T-helper 2 cell (primary cell): ENCODE results near the gene ZNF606.
A peak's percentile ranks its signal among the peaks of the same experiment; 100 is the strongest.

Experiments
- DNase-seq, 5 experiments: peaks; one replicate each; pipeline versions ENCODE4 v3.0.0 to v3.0.0-alpha.2; 2012 to 2022
- total RNA-seq, 2 donors: gene quantifications; one replicate each; lab custom pipeline; 2026; lab: John Stamatoyannopoulos, UW

Gene ZNF606
- 6.9 to 13.9 reads per million in 2 donors for total RNA-seq

DNA sequence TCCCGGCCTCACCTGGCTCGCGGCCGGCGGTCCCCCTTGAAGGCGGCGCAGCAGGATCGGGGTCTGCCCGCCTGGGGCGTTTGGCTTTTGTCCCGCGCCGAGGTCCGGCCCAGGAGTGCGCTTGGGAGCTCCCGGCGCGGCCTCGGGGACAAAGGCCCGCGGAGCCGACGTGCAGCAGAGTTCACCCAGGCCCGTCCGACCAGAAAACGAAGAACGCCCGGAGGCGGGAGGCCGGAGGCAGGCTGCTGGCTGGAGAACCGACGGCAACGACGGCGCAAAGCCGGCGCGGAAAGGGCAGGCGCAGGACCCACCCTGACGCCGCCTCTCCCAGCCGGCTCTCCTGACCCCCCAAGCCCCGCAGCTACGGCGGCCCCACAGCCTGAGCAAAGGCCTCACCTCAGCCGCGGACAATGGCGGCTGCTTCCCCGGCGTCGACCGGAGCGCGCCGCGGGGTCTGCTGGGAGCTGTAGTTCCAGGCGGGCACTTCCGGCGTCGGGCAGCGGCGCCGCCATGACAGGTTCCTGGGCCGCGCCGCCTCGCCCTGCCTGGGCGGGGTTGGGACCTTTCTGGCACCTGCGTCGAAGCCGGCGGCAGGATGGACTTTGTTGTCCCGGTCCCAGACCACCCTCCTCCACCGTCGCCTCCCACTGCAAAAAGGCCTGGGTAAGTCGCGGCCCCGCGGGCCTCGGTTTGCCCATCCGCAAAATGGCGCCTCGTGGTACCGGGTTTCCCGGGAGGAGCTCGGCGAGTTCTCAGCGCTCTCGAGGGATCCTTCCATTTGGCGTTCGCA is at the start of gene ZNF606:
Gene ZNF606, minus strand, starts transcription at position 437 of the 790 bp plus-strand sequence. CDS start 1,501 bp downstream, outside the sequence.
- peak; percentile 68 to 95 (median 77) for DNase-seq

DNA sequence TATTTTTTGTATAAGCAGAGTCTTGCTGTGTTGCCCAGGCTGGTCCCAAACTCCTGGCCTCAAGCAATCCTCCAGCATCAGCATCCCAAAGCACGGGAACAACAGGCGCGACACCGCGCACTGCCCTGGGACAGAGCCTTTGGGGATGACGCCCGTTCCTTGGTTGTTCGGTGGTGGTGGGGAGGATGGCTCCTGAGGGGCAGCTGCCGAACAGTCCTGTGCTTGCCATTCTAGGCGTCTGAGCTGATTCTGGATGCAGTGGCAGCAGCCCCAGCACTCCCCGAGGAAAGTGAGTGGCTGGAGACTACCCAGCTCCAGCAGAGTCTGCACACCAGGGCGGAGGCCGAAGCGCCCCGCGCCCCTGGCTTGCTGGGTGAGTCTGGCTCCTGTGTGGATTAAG is 49.6 kb upstream of the ZNF606 start:
- no peak for DNase-seq

DNA sequence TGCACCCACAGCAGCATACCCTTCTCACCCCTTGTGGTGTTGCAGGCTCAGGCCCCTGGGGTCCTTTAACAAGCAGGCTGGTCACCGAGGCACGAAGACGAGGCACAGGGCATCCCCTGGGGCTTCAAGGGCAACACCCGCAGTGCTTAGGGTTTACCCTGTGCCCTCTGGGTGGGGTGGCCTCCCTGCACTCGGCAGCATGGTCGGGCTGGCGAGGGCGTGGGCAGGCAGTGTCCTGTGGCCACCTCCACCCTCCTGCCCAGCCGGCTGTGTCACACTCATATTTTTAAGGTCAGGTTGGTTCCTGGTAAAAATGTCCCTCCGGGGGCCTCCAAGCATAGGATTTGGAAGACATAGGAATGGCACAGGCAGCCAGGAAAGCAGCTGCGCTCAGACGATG is 45.1 kb upstream of the ZNF606 start:
- DNase-seq: no peak

DNA sequence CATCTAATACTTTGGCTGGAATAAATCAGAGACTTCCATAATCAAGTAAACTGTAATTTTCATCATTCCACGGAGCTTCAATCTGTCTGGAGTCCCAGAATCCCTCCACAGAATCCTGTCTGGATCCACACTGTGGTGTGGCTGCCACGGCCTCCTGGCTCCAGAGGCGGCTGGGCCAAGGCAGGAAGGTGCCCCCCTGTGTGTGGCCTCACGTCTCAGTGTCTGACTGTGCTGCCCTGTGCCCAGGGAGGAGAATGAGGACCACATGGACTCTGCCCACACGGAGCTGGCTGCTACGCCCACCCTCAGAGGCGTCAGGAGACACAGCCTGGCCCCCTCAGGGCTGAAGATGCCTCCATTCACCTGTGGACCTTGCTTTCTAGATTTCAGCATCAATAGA is 44.2 kb upstream of the ZNF606 start:
- DNase-seq: no peak

DNA sequence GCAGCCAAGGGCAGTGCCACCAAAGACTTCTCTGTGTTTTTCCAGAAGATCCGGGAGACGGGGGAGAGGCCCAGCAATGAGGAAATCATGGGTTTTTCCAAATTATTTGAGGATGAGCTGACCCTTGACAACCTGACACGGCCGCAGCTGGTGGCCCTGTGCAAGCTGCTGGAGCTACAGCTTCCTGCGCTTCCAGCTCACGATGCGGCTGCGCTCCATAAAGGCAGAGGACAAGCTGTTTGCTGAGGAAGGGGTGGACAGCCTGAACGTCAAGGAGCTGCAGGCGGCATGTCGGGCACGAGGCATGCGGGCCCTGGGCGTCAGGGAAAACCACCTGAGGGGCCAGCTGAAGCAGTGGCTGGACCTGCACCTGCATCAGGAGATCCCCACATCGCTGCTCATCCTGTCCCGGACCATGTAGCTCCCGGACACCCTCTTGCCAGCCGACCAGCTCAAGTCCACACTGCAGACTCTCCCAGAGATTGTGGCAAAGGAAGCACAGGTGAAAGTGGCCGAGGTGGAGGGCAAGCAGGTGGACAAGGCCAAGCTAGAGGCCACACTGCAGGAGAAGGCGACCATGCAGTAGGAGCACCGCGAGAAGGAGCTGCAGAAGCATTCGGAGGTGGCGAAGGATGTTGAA is 42.9 kb upstream of the ZNF606 start:
- DNase-seq: no peak

DNA sequence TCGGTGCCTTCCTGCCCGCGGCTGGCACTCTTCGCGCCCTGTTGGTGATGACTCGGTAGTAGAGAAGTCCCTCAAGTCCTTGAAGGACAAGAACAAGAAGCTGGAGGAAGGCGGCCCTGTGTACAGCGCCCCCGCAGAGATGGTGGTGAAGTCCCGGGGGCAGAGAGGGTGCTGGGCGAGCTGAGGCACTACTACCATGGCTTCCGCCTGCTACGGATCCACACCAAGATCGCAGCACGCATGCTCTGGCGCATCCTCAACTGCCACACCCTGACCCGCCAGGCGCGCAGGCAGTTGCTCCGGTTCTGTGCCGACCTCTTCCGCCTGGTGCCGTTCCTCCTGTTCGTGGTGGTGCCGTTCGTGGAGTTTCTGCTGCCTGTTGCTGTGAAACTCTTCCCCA is 42.3 kb upstream of the ZNF606 start:
- DNase-seq: no peak

DNA sequence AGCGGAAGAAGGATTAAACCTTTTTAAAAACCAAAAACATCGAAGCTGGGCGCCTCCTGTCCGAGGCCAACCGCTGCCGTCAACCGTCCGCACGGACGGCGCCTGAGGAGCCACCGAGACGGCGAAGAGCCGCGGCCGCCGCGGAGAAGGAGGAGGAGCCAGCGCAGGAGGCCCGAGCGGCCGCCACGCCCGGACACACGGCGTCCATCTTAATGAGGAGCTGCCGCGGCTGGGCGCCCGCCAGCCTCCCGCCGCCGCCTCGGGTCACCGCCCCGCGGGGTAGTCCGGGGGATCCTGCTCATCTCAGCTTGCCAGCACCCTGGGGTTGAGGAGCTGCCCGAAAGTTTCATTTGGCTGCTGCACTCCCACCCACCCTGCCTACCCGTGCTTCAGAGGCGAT is 41.8 kb upstream of the ZNF606 start:
- no peak for DNase-seq

DNA sequence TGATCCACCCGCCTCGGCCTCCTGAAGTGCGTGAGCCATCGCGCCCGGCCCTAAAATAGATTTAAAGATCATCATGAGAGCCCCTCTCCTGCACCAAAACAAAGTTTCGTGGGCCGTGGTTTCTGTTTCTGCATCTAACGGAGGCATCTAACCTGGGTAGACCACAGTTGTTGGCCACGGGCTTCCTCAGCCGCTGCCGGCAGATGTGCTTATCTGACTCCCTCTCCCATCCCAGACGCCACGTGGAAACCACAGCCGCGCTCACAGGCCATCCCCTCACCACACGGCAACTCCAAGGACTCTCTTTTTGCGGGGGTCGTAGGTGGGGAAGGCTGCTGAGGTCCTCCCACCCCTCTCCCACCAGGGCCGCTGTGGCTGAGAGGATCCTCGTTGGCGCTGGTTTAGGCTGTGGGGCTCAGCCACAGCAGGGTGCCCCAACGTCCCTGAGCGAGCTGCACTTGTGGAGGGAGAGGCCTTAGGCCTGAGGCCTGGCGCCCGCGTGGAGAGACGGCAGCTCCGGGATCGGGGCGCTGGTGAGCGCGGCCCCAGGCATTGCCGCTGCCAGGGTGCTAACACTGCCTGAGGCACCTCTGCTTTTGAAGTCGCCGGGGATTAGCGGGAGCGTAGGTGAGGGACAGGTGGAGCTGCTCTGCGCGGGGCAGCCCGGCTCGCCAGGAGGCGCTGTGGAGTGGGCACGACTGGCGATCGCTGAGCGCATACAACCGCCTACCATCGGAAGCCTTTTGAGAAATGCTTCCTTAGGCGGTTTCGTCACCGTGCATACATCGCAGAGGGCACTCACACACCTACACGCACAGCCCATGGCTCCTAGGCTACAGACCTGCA is 40.1 kb upstream of the ZNF606 start:
- no peak for DNase-seq

DNA sequence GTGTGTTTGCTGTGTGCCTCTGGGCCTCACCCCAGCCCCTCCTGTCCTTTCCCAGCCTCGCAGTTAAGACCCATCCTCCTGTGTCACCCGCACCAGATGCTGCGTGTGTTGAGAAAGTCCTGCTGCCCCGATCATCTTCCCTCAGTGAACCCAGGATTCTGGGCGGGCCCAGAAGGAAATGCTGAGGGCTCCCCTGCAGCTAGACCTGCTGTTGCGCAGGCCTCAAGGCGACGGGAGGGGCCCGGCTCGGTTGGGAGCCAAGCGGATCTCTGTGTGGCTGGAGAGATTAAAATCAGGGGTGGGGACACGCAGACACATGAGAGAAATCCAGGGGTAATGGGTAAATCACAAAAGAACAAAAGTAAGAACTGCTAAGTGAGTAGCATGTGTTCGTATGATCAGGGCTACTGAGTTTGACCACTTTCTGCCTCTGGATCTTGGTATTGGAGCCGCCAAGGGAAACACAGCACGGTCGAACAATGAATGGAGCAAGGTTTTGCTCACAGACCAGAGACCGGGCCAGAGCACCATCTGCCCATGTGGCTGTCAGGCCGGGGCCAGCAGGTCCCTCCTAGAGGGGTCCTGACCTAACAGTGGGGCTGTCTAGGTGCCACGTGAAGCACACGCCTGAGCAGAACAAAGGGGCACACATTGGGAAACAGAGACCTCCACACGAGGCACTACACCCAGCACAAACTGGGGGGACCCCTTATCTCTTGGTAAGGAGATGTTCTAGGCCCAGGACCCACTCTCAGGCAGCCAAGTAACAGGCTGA is 38.3 kb upstream of the ZNF606 start:
- no peak for DNase-seq

DNA sequence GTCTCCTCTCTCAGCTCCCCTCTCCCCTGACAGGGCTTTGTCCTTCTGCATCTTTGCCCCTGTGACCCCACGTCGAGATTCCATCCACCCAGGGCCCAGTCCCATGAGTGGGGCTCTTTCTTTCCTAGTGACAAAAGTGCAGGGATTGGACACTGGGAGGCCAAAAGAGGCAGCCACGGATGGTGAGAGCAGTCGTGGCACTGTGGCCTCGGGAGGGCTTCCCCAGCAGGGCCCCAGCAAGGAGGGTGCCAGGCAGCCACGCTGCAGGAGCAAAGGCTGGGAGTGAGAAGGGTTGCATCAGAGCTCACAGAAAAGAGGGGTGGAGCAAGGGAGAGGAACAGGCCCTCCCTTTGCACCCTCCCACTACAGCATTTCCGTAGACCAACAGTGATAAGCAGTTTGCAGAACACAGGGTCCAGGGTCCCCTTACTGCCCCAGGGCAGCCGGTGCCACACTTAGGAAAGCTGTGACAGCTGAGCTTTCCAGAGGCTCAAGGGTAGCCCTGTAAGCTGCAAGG is 36.1 kb upstream of the ZNF606 start:
- DNase-seq: no peak

DNA sequence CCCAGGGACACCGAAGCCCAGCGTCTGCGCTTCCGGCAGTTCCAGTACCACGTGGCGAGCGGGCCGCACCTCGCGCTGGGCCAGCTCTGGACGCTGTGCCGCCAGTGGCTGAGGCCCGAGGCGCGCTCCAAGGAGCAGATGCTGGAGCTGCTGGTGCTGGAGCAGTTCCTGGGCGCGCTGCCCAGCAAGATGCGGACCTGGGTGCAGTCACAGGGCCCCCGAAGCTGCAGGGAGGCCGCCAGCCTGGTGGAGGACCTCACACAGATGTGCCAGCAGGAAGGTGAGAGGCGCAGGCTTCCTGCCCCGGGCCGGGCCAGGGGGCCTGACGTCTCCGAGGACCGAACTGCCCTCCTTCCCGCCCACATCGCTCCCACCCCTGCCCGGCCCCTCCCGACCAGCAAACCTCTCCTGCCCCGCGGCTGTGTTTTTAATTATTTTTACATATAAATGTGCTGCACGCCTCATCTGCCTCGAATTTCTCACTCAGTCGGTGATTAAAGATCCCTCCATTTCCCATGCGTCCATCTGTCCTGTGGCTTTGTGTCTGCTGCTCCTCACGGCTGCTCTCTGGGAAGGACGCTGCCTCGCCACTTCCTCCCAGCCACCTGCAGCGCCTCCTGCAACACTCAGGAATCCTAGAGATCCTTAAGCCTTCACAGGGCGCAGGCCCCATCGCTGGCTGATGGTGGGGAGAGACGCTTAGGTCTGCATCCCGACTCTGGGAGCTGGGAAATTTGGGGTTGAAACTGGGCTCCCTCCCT is 35.5 kb upstream of the ZNF606 start:
- no peak for DNase-seq

DNA sequence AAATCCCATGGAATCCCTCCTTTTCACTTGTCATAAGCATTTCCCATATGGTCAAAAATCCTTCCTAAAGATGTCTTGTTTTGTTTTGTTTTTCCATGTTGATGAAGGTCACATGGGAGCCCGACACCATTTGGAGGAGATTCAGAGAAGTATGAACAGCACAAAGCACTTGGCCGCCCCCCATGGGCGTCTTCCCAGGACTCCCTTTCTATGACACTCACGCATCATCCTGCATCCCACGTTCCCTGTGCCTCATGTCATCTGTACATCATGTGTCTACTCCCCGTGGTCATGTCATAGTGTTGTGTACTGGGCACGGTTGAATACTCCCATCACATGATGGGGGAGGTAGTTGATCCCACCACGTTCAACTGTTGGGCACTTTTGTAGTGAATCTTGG is 33.2 kb upstream of the ZNF606 start:
- DNase-seq: no peak

DNA sequence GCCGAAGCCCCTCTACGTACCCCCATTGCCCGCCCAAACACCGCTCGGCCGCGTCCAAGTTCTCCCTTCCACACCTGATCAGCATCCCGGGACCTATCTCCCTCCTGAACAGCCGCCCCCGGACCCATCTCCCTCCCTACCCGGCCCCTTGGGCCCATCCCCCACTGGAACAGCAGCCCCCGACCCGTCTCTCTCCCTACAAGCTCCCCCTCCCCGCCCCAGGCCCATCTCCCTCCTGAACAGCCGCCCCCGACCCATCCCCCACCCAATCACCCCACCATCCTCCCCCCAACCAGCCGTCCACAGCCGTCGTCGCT is 31.8 kb upstream of the ZNF606 start:
- no peak for DNase-seq

DNA sequence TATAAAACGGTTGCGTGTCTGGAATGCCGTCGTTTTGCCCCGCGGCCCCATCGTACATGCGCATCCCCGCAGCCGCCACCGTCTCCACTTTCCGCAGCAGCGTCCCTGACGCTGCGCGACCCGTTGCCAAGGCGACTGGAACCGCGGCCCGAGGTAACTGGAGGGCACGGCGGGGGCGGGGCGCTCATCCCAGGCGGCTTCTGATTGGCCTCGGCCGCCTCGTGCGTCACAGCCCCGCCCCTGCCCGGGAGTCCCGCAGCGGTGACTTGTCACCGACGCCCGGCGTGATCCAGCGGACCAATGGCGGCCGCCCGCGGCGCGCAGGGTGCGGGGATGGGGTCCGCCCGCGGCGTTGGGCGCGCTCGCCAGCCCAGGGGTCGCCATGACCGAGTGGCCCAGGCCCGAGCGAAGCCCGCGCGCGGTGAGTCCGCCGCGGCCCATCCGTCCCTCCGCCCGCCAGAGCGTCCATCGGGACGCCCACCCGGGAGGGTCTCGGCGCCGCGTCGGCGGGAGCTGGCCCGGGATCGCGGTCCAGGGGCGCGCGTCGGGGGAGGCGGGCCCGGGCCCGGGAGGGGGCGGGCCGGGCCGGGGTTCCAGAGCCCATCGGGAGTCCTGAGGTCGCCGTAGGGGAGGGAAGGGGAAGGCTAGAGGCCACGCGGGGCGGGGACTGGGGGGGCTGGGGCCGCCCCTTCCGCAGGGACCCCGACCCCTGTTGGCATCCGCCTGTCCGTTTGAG is 31.3 kb upstream of the ZNF606 start, which contains the start of gene ZSCAN1:
Gene ZSCAN1, plus strand, starts transcription at position 285 of the 736 bp plus-strand sequence. CDS start 3,812 bp downstream, outside the sequence.
- no peak for DNase-seq

DNA sequence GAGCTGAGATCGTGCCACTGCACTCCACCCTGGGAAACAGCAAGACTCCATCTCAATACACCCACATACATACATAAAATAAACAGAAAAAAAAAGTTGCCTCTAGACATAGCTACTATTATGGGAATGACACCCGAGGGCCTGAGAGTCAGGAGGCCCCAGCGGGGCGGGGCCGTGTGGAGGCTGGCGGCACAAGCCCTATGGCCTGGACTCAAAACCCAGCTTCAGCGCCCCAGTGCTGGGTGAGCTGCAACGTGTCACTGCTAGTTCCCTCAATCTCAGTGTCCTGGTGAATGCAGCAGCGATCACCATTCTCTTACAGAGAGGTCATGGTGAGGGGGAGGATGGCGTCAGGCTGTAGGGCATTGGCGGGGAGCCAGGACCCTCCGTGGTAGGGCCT is 22.0 kb upstream of the ZNF606 start:
- no peak for DNase-seq

DNA sequence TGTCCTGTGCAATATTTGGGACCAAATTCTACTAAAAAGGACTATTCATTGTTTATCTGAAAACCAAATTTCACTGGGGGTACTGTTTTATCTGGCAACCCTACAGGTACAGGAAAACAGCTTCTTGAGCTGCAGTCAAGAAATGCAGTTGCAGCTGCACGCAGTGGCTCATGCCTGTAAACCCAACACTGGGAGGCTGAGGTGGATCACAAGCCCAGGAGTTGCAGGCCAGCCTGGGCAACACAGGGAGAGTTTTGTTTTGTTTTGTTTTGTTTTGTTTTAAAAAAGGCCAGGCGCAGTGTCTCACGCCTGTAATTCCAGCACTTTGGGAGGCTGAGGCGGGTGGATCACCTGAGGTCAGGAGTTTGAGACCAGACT is 19.7 kb upstream of the ZNF606 start:
- DNase-seq: no peak

DNA sequence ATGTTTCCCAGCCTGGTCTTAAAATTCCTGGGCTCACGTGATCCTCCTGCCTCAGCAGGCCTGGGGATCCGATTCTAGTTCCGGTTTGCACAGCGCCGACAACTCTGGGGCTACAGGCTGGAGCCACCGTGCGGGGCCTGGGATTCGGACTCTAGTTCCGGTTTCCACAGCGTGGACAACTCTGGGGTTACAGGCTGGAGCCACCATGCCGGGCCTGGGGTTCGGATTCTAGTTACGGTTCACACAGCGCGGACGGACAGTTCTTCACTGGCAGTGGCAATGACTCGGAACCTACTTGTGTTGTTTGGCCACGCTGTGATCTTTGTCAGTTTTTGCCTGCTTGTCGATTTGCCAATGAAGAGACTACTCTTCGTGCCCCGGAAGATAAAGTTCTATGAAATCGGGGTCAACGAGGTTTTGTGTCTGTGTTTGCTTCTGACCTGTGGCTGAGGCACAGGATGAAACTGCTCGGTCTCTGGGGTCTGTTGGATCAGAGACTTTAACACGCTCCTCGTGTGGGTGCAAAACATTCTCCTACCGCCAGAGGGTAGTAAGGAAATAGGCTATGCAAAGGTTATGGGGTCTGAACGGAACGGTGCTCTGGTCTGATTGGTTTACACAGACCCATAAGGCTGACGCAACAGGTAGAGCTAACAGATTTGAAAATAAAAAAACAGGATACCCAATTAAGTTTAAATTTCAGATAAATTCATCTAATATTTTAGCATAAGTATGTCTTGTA is 19.1 kb upstream of the ZNF606 start:
- peak in 1 of 5 experiments; percentile 47 for DNase-seq

DNA sequence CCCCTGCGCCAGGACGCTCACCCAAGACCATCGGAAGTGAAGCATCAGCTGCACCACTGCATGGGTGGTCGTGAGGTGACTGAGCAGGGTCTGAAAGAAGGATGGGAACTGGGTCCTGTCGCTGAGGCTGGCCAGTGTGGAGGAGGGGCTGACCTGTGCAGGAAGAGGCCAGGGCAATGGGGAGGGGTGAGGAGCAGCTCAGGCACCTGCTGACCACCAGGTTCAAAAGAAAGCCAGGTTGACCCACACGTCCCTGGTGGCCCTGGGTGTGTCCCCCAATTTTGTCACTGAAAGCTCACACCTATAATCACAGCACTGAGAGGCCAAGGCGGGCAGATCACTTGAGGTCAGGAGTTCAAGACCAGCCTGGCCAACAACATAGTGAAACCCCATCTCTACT is 17.5 kb upstream of the ZNF606 start:
- no peak for DNase-seq

DNA sequence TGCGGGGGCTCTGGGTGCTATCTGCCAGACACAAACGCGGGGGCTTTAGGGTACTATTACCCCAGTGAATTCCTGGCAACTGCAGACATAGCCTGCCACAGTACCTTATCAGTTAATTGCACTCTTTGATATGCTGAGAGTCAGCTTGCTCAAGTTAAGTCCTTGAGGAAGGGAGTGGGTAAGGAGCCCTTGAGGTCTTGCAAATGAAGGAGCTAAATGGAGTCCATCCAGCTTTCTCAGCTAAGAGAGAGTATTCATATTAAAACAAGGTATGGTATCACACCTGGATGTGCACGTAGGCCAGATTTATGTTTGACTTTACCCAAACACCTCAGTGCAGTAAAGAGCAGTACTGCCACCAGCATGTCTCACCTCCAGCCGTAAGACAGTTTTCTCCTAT is 11.5 kb upstream of the ZNF606 start:
- no peak for DNase-seq

DNA sequence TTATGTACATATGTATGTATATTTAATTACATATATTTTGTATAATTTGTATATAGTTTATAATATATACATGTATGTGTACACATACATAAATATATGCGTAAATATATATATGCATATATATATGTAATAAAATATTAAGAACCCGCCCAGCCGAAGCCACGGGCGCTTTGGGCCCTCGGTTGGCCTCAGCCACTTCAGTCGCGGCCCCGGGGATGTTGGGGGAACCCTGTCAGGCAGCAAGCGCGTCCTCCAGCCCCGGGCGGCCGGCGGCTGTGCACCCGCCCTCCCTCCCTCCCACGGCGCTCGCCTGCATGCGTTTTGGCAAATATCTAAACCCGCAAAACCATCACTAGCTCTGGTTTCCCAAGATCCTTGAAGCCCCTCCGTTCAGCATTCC is 7.9 kb upstream of the ZNF606 start:
- DNase-seq: no peak
